BJ (cell line): Measurements from ENCODE around the gene API5. TPM values are rescaled to one million over a fixed set of nuclear protein-coding genes. Genes with fewer than 3 reads are reported as not detected.
A peak's percentile ranks its signal among the peaks of the same experiment; 100 is the strongest.

Experiments
- CTCF ChIA-PET: fragments of 350-600 bp; formaldehyde crosslinking; extraction: SDS; loops from one replicate; lab custom pipeline; 2021; ENCODE audit warnings: antibody characterized with exemption, inconsistent platforms; lab: Yijun Ruan, JAX
- POLR2A ChIA-PET: fragments of 300-600 bp; sonication (Branson Sonifier 250); formaldehyde crosslinking; extraction: SDS; loops from one replicate; lab custom pipeline; 2021; ENCODE audit warnings: antibody characterized with exemption; lab: Charles Lee
- DNase-seq: peaks from one replicate; pipeline ENCODE4 v3.0.0-alpha.2; 2011; ENCODE audit warnings: low read depth
- H3K27me3 ChIP-seq: 2 replicates; pipeline ENCODE4 v1.6.0; 2011; ENCODE audit warnings: low read length; ENCODE audit not compliant: control insufficient read depth, insufficient read depth
- H3K36me3 ChIP-seq: 2 replicates; pipeline ENCODE4 v1.5.1; 2011; ENCODE audit warnings: low read length; ENCODE audit not compliant: control insufficient read depth, insufficient read depth
- H3K4me3 ChIP-seq: 2 replicates; pipeline ENCODE4 v1.5.1; 2011; ENCODE audit warnings: low read depth, mild to moderate bottlenecking, control low read depth, low read length
- polyA plus RNA-seq: library from polyadenylated mRNA; depleted of rRNA; stranded (reverse); fragments of >200 nt; gene quantifications from 2 replicates; pipeline ENCODE4 v1.2.3, GENCODE V29; 2011
- TF ChIP-seq, protein P1 (sequence below): IDR thresholded peaks from 2 replicates; pipeline ENCODE4 v1.5.1; 2011; ENCODE audit warnings: low read depth, mild to moderate bottlenecking, control low read depth, inconsistent platforms, low read length, moderate library complexity; ENCODE audit not compliant: insufficient read depth

API5 gene
- polyA plus RNA-seq, 1 experiment = 29.3 TPM

DNA sequence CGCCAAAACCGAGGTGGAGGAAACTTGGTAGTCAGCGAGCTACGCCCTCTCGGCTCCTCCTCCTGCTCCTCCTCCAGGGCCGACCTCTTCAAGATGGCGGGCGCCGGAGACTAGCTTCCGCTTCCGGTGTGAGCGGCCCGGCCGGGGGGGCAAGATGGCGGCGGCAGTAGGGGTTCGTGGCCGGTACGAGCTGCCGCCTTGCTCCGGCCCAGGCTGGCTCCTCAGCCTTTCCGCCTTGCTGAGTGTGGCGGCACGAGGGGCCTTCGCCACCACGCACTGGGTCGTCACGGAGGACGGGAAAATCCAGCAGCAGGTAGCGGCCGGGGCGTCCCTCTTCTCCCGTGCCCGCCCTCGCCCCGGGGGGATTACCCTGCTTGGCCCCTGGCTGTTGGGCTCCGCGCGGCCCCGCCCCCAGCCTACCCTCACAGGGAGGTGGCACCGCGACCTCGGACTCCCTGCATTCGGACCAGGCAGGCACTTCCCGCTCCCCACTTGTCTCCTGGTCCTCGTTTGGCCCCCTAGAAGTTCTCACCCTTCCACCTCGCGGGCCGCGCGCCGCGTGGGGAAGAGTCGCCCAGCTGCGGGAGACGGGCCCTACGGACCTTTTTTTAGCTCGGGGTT is 47.1 kb downstream of the API5 start, which contains the start of gene TTC17:
TSS of gene TTC17 (plus strand) at position 120 of the 621 bp plus-strand sequence. CDS start at position 155, 35 bp downstream.
- DNase-seq = peak; percentile 48
- Histone ChIP-seq H3K4me3 (peak within 1 kb of the TSS; percentile 89), H3K36me3 (peaks cover 4% of the 10 kb centered on the region; the same call in 1 of the 2 replicates), H3K27me3 (no peaks in the 10 kb centered on the region)
- TF ChIP-seq, protein P1, sequence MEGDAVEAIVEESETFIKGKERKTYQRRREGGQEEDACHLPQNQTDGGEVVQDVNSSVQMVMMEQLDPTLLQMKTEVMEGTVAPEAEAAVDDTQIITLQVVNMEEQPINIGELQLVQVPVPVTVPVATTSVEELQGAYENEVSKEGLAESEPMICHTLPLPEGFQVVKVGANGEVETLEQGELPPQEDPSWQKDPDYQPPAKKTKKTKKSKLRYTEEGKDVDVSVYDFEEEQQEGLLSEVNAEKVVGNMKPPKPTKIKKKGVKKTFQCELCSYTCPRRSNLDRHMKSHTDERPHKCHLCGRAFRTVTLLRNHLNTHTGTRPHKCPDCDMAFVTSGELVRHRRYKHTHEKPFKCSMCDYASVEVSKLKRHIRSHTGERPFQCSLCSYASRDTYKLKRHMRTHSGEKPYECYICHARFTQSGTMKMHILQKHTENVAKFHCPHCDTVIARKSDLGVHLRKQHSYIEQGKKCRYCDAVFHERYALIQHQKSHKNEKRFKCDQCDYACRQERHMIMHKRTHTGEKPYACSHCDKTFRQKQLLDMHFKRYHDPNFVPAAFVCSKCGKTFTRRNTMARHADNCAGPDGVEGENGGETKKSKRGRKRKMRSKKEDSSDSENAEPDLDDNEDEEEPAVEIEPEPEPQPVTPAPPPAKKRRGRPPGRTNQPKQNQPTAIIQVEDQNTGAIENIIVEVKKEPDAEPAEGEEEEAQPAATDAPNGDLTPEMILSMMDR = no peak
- CTCF ChIA-PET = interaction anchor here (1.1 to 1.8 kb wide), 3 partner anchors 24 to 48 kb away, joined by 3 to 7 read pairs (median 5); partner anchors contain the start of gene API5
- POLR2A ChIA-PET = no interaction called here

DNA sequence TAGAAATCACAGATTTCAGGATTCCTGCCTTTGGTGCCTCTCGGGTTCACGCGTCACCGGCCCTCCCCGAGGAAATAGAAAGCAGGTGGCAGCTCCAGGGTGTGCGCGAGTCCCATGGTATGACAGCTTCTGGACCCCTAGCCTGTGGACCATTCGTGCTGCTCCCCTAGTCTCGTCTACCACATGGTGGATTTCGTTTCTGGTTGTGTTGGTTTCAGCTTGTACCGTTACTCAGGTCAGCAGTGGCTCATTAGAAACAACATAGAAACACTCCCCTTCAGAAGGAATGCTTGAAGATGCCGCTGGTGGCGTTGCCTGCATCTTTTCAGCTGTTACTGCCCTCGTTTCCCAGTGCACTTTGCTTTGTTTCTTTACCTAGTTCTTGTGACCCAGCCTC is 47.6 kb downstream of the API5 start:
- POLR2A ChIA-PET = no interaction called here
- CTCF ChIA-PET = interaction anchor here (1.6 kb wide), 1 partner anchor 47 kb away, joined by 3 read pairs; no protein-coding TSS in a partner anchor
- H3K4me3 ChIP-seq = peak overlapping the region; percentile 89
- no peak for DNase-seq
- H3K36me3 ChIP-seq = peaks cover 4% of the 10 kb centered on the region; the same call in 1 of the 2 replicates
- no peaks in the 10 kb centered on the region for H3K27me3 ChIP-seq
- TF ChIP-seq, protein P1 = no peak

DNA sequence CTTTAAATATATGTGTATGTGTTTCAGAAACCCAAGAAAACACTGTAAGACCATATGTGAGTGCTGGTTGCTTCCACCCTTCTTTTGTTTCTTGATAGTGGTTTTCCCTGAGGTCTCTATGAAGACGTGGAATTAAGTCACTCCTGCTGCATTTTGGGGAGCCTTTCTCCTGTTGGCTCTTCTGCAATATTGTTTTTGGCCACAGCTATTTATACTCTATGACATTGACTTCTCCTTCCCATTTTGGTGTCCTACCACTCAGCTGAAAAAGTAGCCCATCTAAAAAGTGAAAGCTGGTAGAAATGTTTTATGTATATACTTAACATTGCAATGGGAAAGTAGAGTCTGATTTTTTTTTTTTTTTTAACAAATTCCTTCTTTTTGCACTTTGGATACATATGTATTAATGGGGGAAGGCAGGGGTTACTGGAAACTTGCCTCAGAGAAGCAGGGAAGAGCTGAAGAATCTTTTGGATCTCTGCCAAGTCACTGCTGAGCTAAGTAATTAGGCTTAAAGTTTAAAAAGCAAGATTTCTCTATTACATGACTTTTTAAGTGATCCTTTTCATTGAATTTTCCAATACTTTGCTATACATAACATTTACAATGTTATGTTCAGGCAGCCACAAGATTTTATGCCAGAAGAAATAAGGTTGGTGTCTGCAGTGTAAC is 48.7 kb downstream of the API5 start:
- Histone ChIP-seq H3K36me3 (peaks cover 6% of the 10 kb centered on the region), H3K27me3 (no peaks in the 10 kb centered on the region), H3K4me3 (no peak overlapping the region)
- ChIA-PET POLR2A (no interaction called here), CTCF (interaction anchor here (0.6 to 1.1 kb wide), 3 partner anchors 35 to 464 kb away, joined by 3 read pairs; partner anchors contain the start of gene API5)
- no peak for DNase-seq
- TF ChIP-seq, protein P1 = no peak

DNA sequence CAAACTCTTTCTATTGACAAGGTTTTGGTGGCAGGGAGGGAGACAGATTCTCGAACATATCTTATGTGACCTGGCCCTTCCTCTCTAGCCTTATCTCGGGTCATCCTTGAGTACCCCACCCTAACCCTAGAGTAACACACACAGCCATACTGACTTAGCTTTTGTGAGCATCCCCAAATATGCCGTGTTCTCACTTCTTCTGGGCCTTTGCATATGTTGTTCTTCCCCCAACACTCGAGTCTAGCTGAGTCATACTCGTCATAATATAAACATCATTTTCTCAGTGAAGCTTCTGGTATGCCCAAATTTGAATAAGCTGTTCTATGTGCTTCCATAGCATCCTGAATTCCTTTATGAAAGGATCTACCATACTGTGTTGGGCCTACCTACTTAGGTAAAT is 54.9 kb downstream of the API5 start:
- CTCF ChIA-PET = interaction anchor here (1.2 kb wide), 2 partner anchors 9 to 51 kb away, joined by 3 to 4 read pairs; no protein-coding TSS in a partner anchor
- POLR2A ChIA-PET = no interaction called here
- no peaks in the 10 kb centered on the region for H3K27me3 ChIP-seq
- peaks cover 6% of the 10 kb centered on the region for H3K36me3 ChIP-seq
- H3K4me3 ChIP-seq = no peak overlapping the region
- DNase-seq = no peak
- TF ChIP-seq, protein P1 = no peak
